K562 (cell line): ENCODE measurements around the gene IMPA2. TPM values are rescaled to one million over a fixed set of nuclear protein-coding genes. Genes with fewer than 3 reads are reported as not detected.

Experiments
- ATAC-seq: fragments of 200-7000 bp; cut with Tn5 transposase; 3 replicates; pipeline ENCODE4 v1.9.1; 2020; ENCODE audit warnings: moderate library complexity
- BruUV-seq: library from RNA; stranded (reverse); fragments of 400-500 nt; replicated peaks from 2 replicates; lab custom pipeline; 2021; lab: Mats Ljungman, UMichigan
- CTCF ChIA-PET: fragments of 300-600 bp; formaldehyde crosslinking; extraction: SDS; loops from one replicate; lab custom pipeline; 2021; ENCODE audit warnings: low intra/inter-chr PET ratio; lab: Yijun Ruan, JAX
- POLR2A ChIA-PET: fragments of 300-600, 350-650 bp; sonication (Branson Sonifier 250); formaldehyde crosslinking; extraction: SDS; loops from one replicate; lab custom pipeline; 2021; ENCODE audit warnings: antibody characterized with exemption, inconsistent platforms; lab: Yijun Ruan, JAX
- DNase-seq, 4 experiments: peaks; one replicate each; pipeline versions ENCODE4 v3.0.0 to v3.0.0-alpha.2; 2011 to 2018; ENCODE audit warnings: low spot score in 3 of 4, mixed read lengths in 3 of 4; ENCODE audit errors: extremely low read depth in 1 of 4
- FAIRE-seq: peaks from 2 replicates; lab custom pipeline; 2011; peaks lifted over from hg19 to GRCh38; lab: Jason Lieb, UNC
- H2AFZ ChIP-seq: 2 replicates; pipeline ENCODE4 v1.6.0; 2011; ENCODE audit warnings: low read depth, low read length, control low read depth, inconsistent platforms
- H3K27ac ChIP-seq: fragments of 200-600 bp; 3 replicates; pipeline ENCODE4 v1.8.0; 2011; ENCODE audit warnings: low read depth, mild to moderate bottlenecking, control low read depth, inconsistent platforms, low read length, moderate library complexity, mixed read lengths; ENCODE audit errors: extremely low read depth
- H3K27me3 ChIP-seq, 2 experiments: fragments of 300-600 bp in 1 of 2; 2 replicates in 1 of 2; 3 replicates in 1 of 2; pipeline versions ENCODE4 v1.6.0 to v1.8.0; 2011; ENCODE audit warnings: inconsistent platforms in 2 of 2, low read length in 2 of 2, mild to moderate bottlenecking in 1 of 2, mixed read lengths in 1 of 2, moderate library complexity in 1 of 2; ENCODE audit not compliant: control insufficient read depth in 2 of 2, insufficient read depth in 2 of 2
- H3K36me3 ChIP-seq: fragments of 300-600 bp; 3 replicates; pipeline ENCODE4 v1.8.0; 2011; ENCODE audit warnings: mild to moderate bottlenecking, low read length, inconsistent platforms; ENCODE audit not compliant: control insufficient read depth, insufficient read depth
- H3K4me1 ChIP-seq, 2 experiments: fragments of 200-600 bp in 1 of 2; replicated peaks in 1 of 2; 2 replicates in 1 of 2; 3 replicates in 1 of 2; pipeline versions ENCODE4 v1.5.1 to v1.8.0; 2011; ENCODE audit warnings: inconsistent platforms in 2 of 2, low read length in 2 of 2, mild to moderate bottlenecking in 1 of 2, mixed read lengths in 1 of 2, moderate library complexity in 1 of 2; ENCODE audit not compliant: control insufficient read depth in 2 of 2, insufficient read depth in 2 of 2
- H3K4me2 ChIP-seq: 2 replicates; pipeline ENCODE4 v1.6.1; 2011; ENCODE audit warnings: low read length, control low read depth, inconsistent platforms, mixed read lengths; ENCODE audit not compliant: insufficient read depth
- H3K4me3 ChIP-seq: fragments of 200-600 bp; sonication (generic), shearing (Covaris generic); 2 replicates; pipeline ENCODE4 v1.5.1; 2016; ENCODE audit warnings: control low read depth, inconsistent platforms
- H3K79me2 ChIP-seq: fragments of 200-600 bp; 3 replicates; pipeline ENCODE4 v1.8.0; 2011; ENCODE audit warnings: low read length, inconsistent platforms; ENCODE audit not compliant: control insufficient read depth, insufficient read depth
- H3K9ac ChIP-seq, 2 experiments: 2 replicates each; pipeline versions ENCODE4 v1.6.0 to v1.6.1; 2011; ENCODE audit warnings: low read depth in 2 of 2, low read length in 2 of 2, control low read depth in 1 of 2, inconsistent platforms in 1 of 2, mild to moderate bottlenecking in 1 of 2, mixed read lengths in 1 of 2; ENCODE audit not compliant: insufficient read depth in 1 of 2
- H3K9me1 ChIP-seq: one replicate; pipeline ENCODE4 v1.6.0; 2011; ENCODE audit warnings: inconsistent platforms, mild to moderate bottlenecking, low read length, moderate library complexity; ENCODE audit not compliant: control insufficient read depth, insufficient read depth
- H3K9me3 ChIP-seq: replicated peaks from 2 replicates; pipeline ENCODE4 v1.5.1; 2011; ENCODE audit warnings: low read depth, low read length, inconsistent platforms; ENCODE audit not compliant: control insufficient read depth, insufficient read depth
- H4K20me1 ChIP-seq: replicated peaks from 2 replicates; pipeline ENCODE4 v1.6.1; 2011; ENCODE audit warnings: low read length, inconsistent platforms, mixed read lengths; ENCODE audit not compliant: control insufficient read depth, insufficient read depth
- CBX5 ChIP-seq: IDR thresholded peaks from 2 replicates; pipeline ENCODE4 v1.6.1; 2014; ENCODE audit warnings: low read depth, borderline replicate concordance
- ESRRA ChIP-seq: fragments of 450-650 bp; IDR thresholded peaks from 2 replicates; pipeline ENCODE4 v1.6.1; 2014; ENCODE audit warnings: low read depth, mild to moderate bottlenecking, moderate library complexity, borderline replicate concordance
- HES1 ChIP-seq: fragments of 450-650 bp; IDR thresholded peaks from 2 replicates; pipeline ENCODE4 v1.6.1; 2016; ENCODE audit warnings: low read depth, mild to moderate bottlenecking, moderate library complexity
- YY1 ChIP-seq, 3 experiments: IDR thresholded peaks; 2 replicates each; pipeline ENCODE4 v1.6.1; 2011; ENCODE audit warnings: low read length in 2 of 3, mild to moderate bottlenecking in 2 of 3, moderate library complexity in 2 of 3, borderline replicate concordance in 1 of 3, control low read depth in 1 of 3, low read depth in 1 of 3; ENCODE audit not compliant: insufficient read depth in 3 of 3, insufficient replicate concordance in 2 of 3, control insufficient read depth in 1 of 3, insufficient read length in 1 of 3; ENCODE audit errors: extremely low read depth in 1 of 3
- ZBTB1 ChIP-seq: sonication (generic); formaldehyde crosslinking; IDR thresholded peaks from 2 replicates; pipeline ENCODE4 v1.8.1; 2023; ENCODE audit warnings: missing genetic modification reagents, low read depth, mild to moderate bottlenecking, borderline replicate concordance
- ZNF23 ChIP-seq: fragments of 250-450 bp; sonication (Bioruptor Pico); IDR thresholded peaks from 2 replicates; pipeline ENCODE4 v1.4.0; 2020; ENCODE audit warnings: mild to moderate bottlenecking
- WGBS: fragments of 100-300 bp; shearing (Covaris generic); methylation state at CpG from one replicate; pipeline ENCODE4 v1.1.6; 2016; ENCODE audit warnings: low coverage, mixed read lengths; ENCODE audit not compliant: insufficient coverage; ENCODE audit errors: missing lambda C conversion rate; 5-methylcytosine and 5-hydroxymethylcytosine counted together
- in situ Hi-C: fragments of 300-500 bp; cut with MboI; formaldehyde crosslinking; loops from 4 replicates; pipeline ENCODE4 v1.15.0; 2018; ENCODE audit warnings: inconsistent platforms, mixed read lengths
- intact Hi-C: fragments of 100-400 bp; cut with micrococcal nuclease; formaldehyde crosslinking; loops from 2 replicates; pipeline ENCODE4 v1.14.2; 2022
- polyA plus RNA-seq, 8 experiments: library from polyadenylated mRNA; depleted of rRNA in 4 of 8; stranded (reverse) in 5 of 8; unstranded in 3 of 8; fragments of >200 nt; fragmentation: Nextera tagmentation in 2 of 8; fragmentation: Illumina TruSeq in 1 of 8; extraction: Ambion mirVana in 2 of 8; extraction: Trizol in 1 of 8; gene quantifications; 2 replicates each; pipeline versions ENCODE4 v1.2.1 to v1.2.3, GENCODE V29; 2011 to 2014; ENCODE audit warnings: inconsistent platforms in 1 of 8, missing spikeins in 1 of 8
- total RNA-seq, 7 experiments: library from RNA; depleted of rRNA in 6 of 7; stranded (reverse); fragments of >200 nt in 6 of 7; fragmentation: Illumina TruSeq in 2 of 7; extraction: Trizol in 2 of 7; gene quantifications; 2 replicates each; pipeline versions ENCODE4 v1.2.1 to v1.2.3, GENCODE V29; 2011 to 2021; ENCODE audit warnings: low replicate concordance in 1 of 7
- TF ChIP-seq, protein P1 (sequence below), 2 experiments: IDR thresholded peaks; 2 replicates each; pipeline ENCODE4 v1.6.1; 2012; ENCODE audit warnings: improper control_type of control experiment in 2 of 2, low read depth in 2 of 2, low read length in 2 of 2, borderline replicate concordance in 1 of 2
- TF ChIP-seq, protein P2 (sequence below): sonication (generic); formaldehyde crosslinking; IDR thresholded peaks from 2 replicates; pipeline ENCODE4 v1.8.1; 2023; ENCODE audit warnings: missing genetic modification reagents, mild to moderate bottlenecking, borderline replicate concordance
- TF ChIP-seq, protein P3 (sequence below): fragments of 250-450 bp; sonication (Bioruptor Pico); IDR thresholded peaks from 2 replicates; pipeline ENCODE4 v1.9.0; 2021; ENCODE audit warnings: mild to moderate bottlenecking

The IMPA2 gene
- total and polyA plus RNA-seq, 9 of the 15 experiments (the other 6 are each of a cell fraction or from before 2014, with no cell fraction given) = 0.62 to 11.3 (median 5.7) TPM

DNA sequence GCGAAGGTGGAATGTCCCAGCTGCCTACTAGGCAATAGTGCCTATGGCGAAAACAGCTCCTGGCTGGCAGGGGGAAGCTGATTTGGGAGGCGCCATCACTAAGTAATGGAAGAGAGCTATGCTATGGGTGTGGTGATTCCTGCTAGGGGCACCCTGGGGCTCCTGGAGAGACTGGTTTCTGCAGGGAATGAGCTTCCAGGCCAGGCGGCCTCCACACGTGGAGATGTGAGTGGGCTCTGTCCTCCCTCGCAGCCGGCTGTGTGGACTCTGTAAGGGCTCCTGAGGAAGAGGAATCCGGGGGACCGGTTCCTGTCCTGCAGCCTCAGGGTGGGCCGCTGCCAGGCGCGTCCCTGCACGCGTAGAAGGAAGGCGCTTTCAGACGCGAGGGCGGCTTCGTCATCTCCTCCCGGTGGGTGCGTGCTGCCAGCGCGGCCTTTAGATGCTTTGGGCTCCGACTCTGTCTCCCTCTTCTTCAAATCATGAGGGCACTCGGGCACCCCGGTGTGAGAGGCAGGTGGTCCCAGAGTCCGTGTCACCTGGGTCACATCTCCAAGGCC is 56.9 kb downstream of the IMPA2 start:
- Histone ChIP-seq H3K9me3 (no peaks in the 10 kb centered on the region), H3K4me1 (peaks cover 0 to 13% of the 10 kb centered on the region in 2 experiments; a peak in 2 of 5 replicates), H3K9ac (0 out of 4 replicates have a peak overlapping the region, but pooled peaks of 1 of the 2 experiments have one; percentile 11), H2AFZ (no peak overlapping the region), H3K27me3 (peaks cover 4 to 38% of the 10 kb centered on the region in 2 experiments; a peak in 4 of 5 replicates), H3K4me3 (no peak overlapping the region), H3K9me1 (no peaks in the 10 kb centered on the region), H3K36me3 (no peaks in the 10 kb centered on the region), H4K20me1 (no peaks in the 10 kb centered on the region), H3K4me2 (no peak overlapping the region), H3K79me2 (no peaks in the 10 kb centered on the region), H3K27ac (no peak overlapping the region)
- ATAC-seq (peak; percentile 11; the same call in 2 of the 3 replicates), DNase-seq (no peak), FAIRE-seq (no peak)
- in situ Hi-C loops (loop anchor here (10.0 kb wide), 1 partner anchor 383 kb away; no protein-coding TSS in a partner anchor), intact Hi-C loops (loop anchor here (10.0 kb wide), 2 partner anchors 303 to 383 kb away; no protein-coding TSS in a partner anchor)
- no TSS peak for BruUV-seq
- POLR2A ChIA-PET = interaction anchor here (0.6 kb wide), 1 partner anchor 226 kb away, joined by 3 read pairs; no protein-coding TSS in a partner anchor
- CTCF ChIA-PET = interaction anchor here (1.3 to 4.0 kb wide), 4 partner anchors 43 to 383 kb away, joined by 4 to 28 read pairs (median 9); no protein-coding TSS in a partner anchor
- WGBS = 33% methylated on average over 23 of the region's 27 CpGs
- TF ChIP-seq ESRRA (no peak), CBX5 (no peak), HES1 (no peak), ZBTB1 (CRISPR knock-in tag) (no peak), ZNF23 (no peak), YY1 (IDR thresholded peaks at IDR 0.05; ENCODE audit: borderline replicate concordance in 1 of 3, control insufficient read depth in 1 of 3, extremely low read depth in 1 of 3, insufficient read depth in 3 of 3, insufficient read length in 1 of 3, insufficient replicate concordance in 2 of 3, low read depth in 1 of 3, low read length in 2 of 3) (no peak)
- TF ChIP-seq, protein P1, sequence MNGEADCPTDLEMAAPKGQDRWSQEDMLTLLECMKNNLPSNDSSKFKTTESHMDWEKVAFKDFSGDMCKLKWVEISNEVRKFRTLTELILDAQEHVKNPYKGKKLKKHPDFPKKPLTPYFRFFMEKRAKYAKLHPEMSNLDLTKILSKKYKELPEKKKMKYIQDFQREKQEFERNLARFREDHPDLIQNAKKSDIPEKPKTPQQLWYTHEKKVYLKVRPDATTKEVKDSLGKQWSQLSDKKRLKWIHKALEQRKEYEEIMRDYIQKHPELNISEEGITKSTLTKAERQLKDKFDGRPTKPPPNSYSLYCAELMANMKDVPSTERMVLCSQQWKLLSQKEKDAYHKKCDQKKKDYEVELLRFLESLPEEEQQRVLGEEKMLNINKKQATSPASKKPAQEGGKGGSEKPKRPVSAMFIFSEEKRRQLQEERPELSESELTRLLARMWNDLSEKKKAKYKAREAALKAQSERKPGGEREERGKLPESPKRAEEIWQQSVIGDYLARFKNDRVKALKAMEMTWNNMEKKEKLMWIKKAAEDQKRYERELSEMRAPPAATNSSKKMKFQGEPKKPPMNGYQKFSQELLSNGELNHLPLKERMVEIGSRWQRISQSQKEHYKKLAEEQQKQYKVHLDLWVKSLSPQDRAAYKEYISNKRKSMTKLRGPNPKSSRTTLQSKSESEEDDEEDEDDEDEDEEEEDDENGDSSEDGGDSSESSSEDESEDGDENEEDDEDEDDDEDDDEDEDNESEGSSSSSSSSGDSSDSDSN (IDR thresholded peaks at IDR 0.05; ENCODE audit: borderline replicate concordance in 1 of 2, low read depth in 2 of 2, low read length in 2 of 2) = no peak
- TF ChIP-seq, protein P2, sequence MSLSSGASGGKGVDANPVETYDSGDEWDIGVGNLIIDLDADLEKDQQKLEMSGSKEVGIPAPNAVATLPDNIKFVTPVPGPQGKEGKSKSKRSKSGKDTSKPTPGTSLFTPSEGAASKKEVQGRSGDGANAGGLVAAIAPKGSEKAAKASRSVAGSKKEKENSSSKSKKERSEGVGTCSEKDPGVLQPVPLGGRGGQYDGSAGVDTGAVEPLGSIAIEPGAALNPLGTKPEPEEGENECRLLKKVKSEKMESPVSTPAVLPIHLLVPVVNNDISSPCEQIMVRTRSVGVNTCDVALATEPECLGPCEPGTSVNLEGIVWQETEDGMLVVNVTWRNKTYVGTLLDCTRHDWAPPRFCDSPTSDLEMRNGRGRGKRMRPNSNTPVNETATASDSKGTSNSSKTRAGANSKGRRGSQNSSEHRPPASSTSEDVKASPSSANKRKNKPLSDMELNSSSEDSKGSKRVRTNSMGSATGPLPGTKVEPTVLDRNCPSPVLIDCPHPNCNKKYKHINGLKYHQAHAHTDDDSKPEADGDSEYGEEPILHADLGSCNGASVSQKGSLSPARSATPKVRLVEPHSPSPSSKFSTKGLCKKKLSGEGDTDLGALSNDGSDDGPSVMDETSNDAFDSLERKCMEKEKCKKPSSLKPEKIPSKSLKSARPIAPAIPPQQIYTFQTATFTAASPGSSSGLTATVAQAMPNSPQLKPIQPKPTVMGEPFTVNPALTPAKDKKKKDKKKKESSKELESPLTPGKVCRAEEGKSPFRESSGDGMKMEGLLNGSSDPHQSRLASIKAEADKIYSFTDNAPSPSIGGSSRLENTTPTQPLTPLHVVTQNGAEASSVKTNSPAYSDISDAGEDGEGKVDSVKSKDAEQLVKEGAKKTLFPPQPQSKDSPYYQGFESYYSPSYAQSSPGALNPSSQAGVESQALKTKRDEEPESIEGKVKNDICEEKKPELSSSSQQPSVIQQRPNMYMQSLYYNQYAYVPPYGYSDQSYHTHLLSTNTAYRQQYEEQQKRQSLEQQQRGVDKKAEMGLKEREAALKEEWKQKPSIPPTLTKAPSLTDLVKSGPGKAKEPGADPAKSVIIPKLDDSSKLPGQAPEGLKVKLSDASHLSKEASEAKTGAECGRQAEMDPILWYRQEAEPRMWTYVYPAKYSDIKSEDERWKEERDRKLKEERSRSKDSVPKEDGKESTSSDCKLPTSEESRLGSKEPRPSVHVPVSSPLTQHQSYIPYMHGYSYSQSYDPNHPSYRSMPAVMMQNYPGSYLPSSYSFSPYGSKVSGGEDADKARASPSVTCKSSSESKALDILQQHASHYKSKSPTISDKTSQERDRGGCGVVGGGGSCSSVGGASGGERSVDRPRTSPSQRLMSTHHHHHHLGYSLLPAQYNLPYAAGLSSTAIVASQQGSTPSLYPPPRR (CRISPR knock-in tag) = no peak
- TF ChIP-seq, protein P3, sequence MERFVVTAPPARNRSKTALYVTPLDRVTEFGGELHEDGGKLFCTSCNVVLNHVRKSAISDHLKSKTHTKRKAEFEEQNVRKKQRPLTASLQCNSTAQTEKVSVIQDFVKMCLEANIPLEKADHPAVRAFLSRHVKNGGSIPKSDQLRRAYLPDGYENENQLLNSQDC (CRISPR knock-in tag) = no peak
